ENCODE results near the gene SYNE2. TPM values are rescaled to one million over a fixed set of nuclear protein-coding genes. Genes with fewer than 3 reads are reported as not detected.

SYNE2 gene
- total RNA-seq, 2 experiments from 2014 or later, result 150 to 212 TPM

- Histone ChIP-seq H2AFZ (ENCODE audit: low read length) (no peak overlapping the region), H3K27ac (ENCODE audit: low read depth, low read length, poor library complexity, severe bottlenecking) (no peak overlapping the region), H3K9me2 (ENCODE audit: insufficient read depth, low read length) (no peaks in the 10 kb centered on the region), H3K79me2 (ENCODE audit: insufficient read depth, low read depth, low read length) (no peaks in the 10 kb centered on the region), H4K20me1 (ENCODE audit: insufficient read depth, low read length) (no peaks in the 10 kb centered on the region), H3K4me1 (ENCODE audit: insufficient read depth, low read length, poor library complexity, severe bottlenecking) (no peaks in the 10 kb centered on the region), H3K4me2 (ENCODE audit: low read length) (no peak overlapping the region), H3K36me3 (ENCODE audit: insufficient read depth, low read length) (peaks cover 87% of the 10 kb centered on the region), H3K4me3 (ENCODE audit: low read depth, low read length, poor library complexity, severe bottlenecking) (no peak overlapping the region), H3K9me3 (ENCODE audit: low read length) (no peaks in the 10 kb centered on the region)
- CTCF ChIA-PET (ENCODE audit: unreplicated experiment), result no interaction called here
- no TSS peak for BruUV-seq (replicated peaks)
- POLR2A ChIA-PET, result interaction anchor here (0.6 to 1.0 kb wide), 3 partner anchors 13 to 221 kb away, joined by 3 read pairs; no protein-coding TSS in a partner anchor
- no peak for TF ChIP-seq EZH2phosphoT487 (IDR thresholded peaks at IDR 0.05; ENCODE audit: borderline replicate concordance, low read depth, low read length)
- no peak for TF ChIP-seq CTCF (conservative IDR thresholded peaks at IDR 0.05; ENCODE audit: low read length)
- DNase-seq (ENCODE audit: low spot score), result no peak
- intact Hi-C loops (cut with micrococcal nuclease; ENCODE audit: unreplicated experiment), result no loop called here
These were observed 143.9 kb downstream of the SYNE2 start for GRCh38 chr14:63996625-63997220.

- peaks cover 5% of the 10 kb centered on the region for H3K4me1 ChIP-seq (ENCODE audit: insufficient read depth, low read length, poor library complexity, severe bottlenecking)
- CTCF ChIA-PET (ENCODE audit: unreplicated experiment), result no interaction called here
- intact Hi-C loops (cut with micrococcal nuclease; ENCODE audit: unreplicated experiment), result no loop called here
- no peak overlapping the region for H3K27ac ChIP-seq (ENCODE audit: low read depth, low read length, poor library complexity, severe bottlenecking)
- H3K9me3 ChIP-seq (ENCODE audit: low read length), result no peaks in the 10 kb centered on the region
- TF ChIP-seq CTCF (conservative IDR thresholded peaks at IDR 0.05; ENCODE audit: low read length), result no peak
- TF ChIP-seq EZH2phosphoT487 (IDR thresholded peaks at IDR 0.05; ENCODE audit: borderline replicate concordance, low read depth, low read length), result no peak
- no peak overlapping the region for H2AFZ ChIP-seq (ENCODE audit: low read length)
- POLR2A ChIA-PET, result no interaction called here
- H3K4me3 ChIP-seq (ENCODE audit: low read depth, low read length, poor library complexity, severe bottlenecking), result no peak overlapping the region
- DNase-seq (ENCODE audit: low spot score), result no peak
- peaks cover 95% of the 10 kb centered on the region for H3K36me3 ChIP-seq (ENCODE audit: insufficient read depth, low read length)
- BruUV-seq (replicated peaks), result no TSS peak
- H4K20me1 ChIP-seq (ENCODE audit: insufficient read depth, low read length), result no peaks in the 10 kb centered on the region
- no peaks in the 10 kb centered on the region for H3K9me2 ChIP-seq (ENCODE audit: insufficient read depth, low read length)
- H3K4me2 ChIP-seq (ENCODE audit: low read length), result no peak overlapping the region
- H3K79me2 ChIP-seq (ENCODE audit: insufficient read depth, low read depth, low read length), result no peaks in the 10 kb centered on the region
These were observed 147.9 kb downstream of the SYNE2 start for GRCh38 chr14:64000749-64001148.

- H3K9me2 ChIP-seq (ENCODE audit: insufficient read depth, low read length), result no peaks in the 10 kb centered on the region
- no peaks in the 10 kb centered on the region for H4K20me1 ChIP-seq (ENCODE audit: insufficient read depth, low read length)
- H3K4me2 ChIP-seq (ENCODE audit: low read length), result no peak overlapping the region
- H3K36me3 ChIP-seq (ENCODE audit: insufficient read depth, low read length), result peaks cover 82% of the 10 kb centered on the region
- DNase-seq (ENCODE audit: low spot score), result peak; percentile 41
- intact Hi-C loops (cut with micrococcal nuclease; ENCODE audit: unreplicated experiment), result no loop called here
- POLR2A ChIA-PET, result no interaction called here
- H3K4me3 ChIP-seq (ENCODE audit: low read depth, low read length, poor library complexity, severe bottlenecking), result no peak overlapping the region
- H3K9me3 ChIP-seq (ENCODE audit: low read length), result no peaks in the 10 kb centered on the region
- no peaks in the 10 kb centered on the region for H3K79me2 ChIP-seq (ENCODE audit: insufficient read depth, low read depth, low read length)
- no TSS peak for BruUV-seq (replicated peaks)
- TF ChIP-seq EZH2phosphoT487 (IDR thresholded peaks at IDR 0.05; ENCODE audit: borderline replicate concordance, low read depth, low read length), result no peak
- no peak for TF ChIP-seq CTCF (conservative IDR thresholded peaks at IDR 0.05; ENCODE audit: low read length)
- H2AFZ ChIP-seq (ENCODE audit: low read length), result no peak overlapping the region
- H3K4me1 ChIP-seq (ENCODE audit: insufficient read depth, low read length, poor library complexity, severe bottlenecking), result peaks cover 5% of the 10 kb centered on the region
- CTCF ChIA-PET (ENCODE audit: unreplicated experiment), result no interaction called here
- no peak overlapping the region for H3K27ac ChIP-seq (ENCODE audit: low read depth, low read length, poor library complexity, severe bottlenecking)
These were observed 153.0 kb downstream of the SYNE2 start for GRCh38 chr14:64005822-64006221.
